ENCODE measurements around the gene CACNB4. TPM values are rescaled to one million over a fixed set of nuclear protein-coding genes. Genes with fewer than 3 reads are reported as not detected.

Gene CACNB4
- total and polyA plus RNA-seq, 9 of the 15 experiments (the other 6 are each of a cell fraction or from before 2014, with no cell fraction given) = 0.01 to 0.20 (median 0.04) TPM; not detected in 1

GRCh38 chr2:151916632-151917031, 182.2 kb downstream of the CACNB4 start:
- no peak for FAIRE-seq
- peak; percentile 49; the same call in 2 of the 3 replicates for ATAC-seq
- Histone ChIP-seq H3K4me1 (replicated peaks in 1 of 2; ENCODE audit: control insufficient read depth in 2 of 2, insufficient read depth in 2 of 2, low read length in 2 of 2) (peaks cover 0 to 3% of the 10 kb centered on the region in 2 experiments; a peak in 2 of 5 replicates), H3K4me3 (no peak overlapping the region), H3K9me1 (ENCODE audit: control insufficient read depth, insufficient read depth, low read length) (no peaks in the 10 kb centered on the region), H3K36me3 (ENCODE audit: control insufficient read depth, insufficient read depth, low read length) (no peaks in the 10 kb centered on the region), H2AFZ (ENCODE audit: low read depth, low read length) (no peak overlapping the region), H3K9ac (ENCODE audit: insufficient read depth in 1 of 2, low read depth in 2 of 2, low read length in 2 of 2) (no peak overlapping the region), H4K20me1 (replicated peaks; ENCODE audit: control insufficient read depth, insufficient read depth, low read length) (no peaks in the 10 kb centered on the region), H3K27me3 (ENCODE audit: control insufficient read depth in 2 of 2, insufficient read depth in 2 of 2, low read length in 2 of 2) (peaks cover 2 to 15% of the 10 kb centered on the region in 2 experiments; a peak in 2 of 5 replicates), H3K9me3 (replicated peaks; ENCODE audit: control insufficient read depth, insufficient read depth, low read depth, low read length) (no peaks in the 10 kb centered on the region), H3K27ac (ENCODE audit: extremely low read depth, low read depth, low read length) (no peak overlapping the region), H3K79me2 (ENCODE audit: control insufficient read depth, insufficient read depth, low read length) (no peaks in the 10 kb centered on the region), H3K4me2 (ENCODE audit: insufficient read depth, low read length) (no peak overlapping the region)
- TF ChIP-seq NR2C2 (CRISPR knock-in tag; IDR thresholded peaks at IDR 0.05) (no peak), NR2C2 (tag; IDR thresholded peaks at IDR 0.05) (peak; percentile 17; the same call in 1 of the 2 replicates), ZFP36 (IDR thresholded peaks at IDR 0.05; ENCODE audit: low read depth, low read length, partially characterized antibody) (peak; percentile 16), ZNF589 (CRISPR knock-in tag; IDR thresholded peaks at IDR 0.05; ENCODE audit: low read depth) (no peak), ETV5 (CRISPR knock-in tag; IDR thresholded peaks at IDR 0.05; ENCODE audit: low read depth) (no peak), MEIS2 (IDR thresholded peaks at IDR 0.05; ENCODE audit: partially characterized antibody) (peak; percentile 29), RAD21 (CRISPR knock-in tag; conservative IDR thresholded peaks at IDR 0.05 in 1 of 2, IDR thresholded peaks at IDR 0.05 in 1 of 2) (peak in 1 of 2 experiments; percentile 32; a peak in 1 of 4 replicates), CEBPB (tag; IDR thresholded peaks at IDR 0.05) (0 out of 2 replicates have a peak, but pooled peaks have one; percentile 17), CEBPG (CRISPR knock-in tag; IDR thresholded peaks at IDR 0.05) (no peak), CEBPG (tag; conservative IDR thresholded peaks at IDR 0.05 in 1 of 2, IDR thresholded peaks at IDR 0.05 in 1 of 2) (0 out of 4 replicates have a peak, but pooled peaks of 1 of the 2 experiments have one; percentile 18)
- BruUV-seq (replicated peaks) = no TSS peak
- no peak for DNase-seq (ENCODE audit: extremely low read depth in 1 of 4, low spot score in 3 of 4)
- POLR2A ChIA-PET = interaction anchor here (0.7 to 1.4 kb wide), 3 partner anchors 10 to 59 kb away, joined by 3 to 4 read pairs (median 4); no protein-coding TSS in a partner anchor
- intact Hi-C loops (cut with micrococcal nuclease) (no loop called here), in situ Hi-C loops (cut with MboI) (no loop called here)
- WGBS (ENCODE audit: insufficient coverage, low coverage, missing lambda C conversion rate) = 7% methylated on average over 5 of the region's 5 CpGs
- CTCF ChIA-PET (ENCODE audit: low intra/inter-chr PET ratio) = no interaction called here

Measured in K562 (cell line).